Right lobe of liver (tissue), 6 donors: ENCODE measurements around the gene KIAA1549. TPM values are rescaled to one million over a fixed set of nuclear protein-coding genes. Genes with fewer than 3 reads are reported as not detected.

Experiments
- ATAC-seq, 4 donors: fragments of 200-7000 bp; cut with Tn5 transposase; one replicate each; pipeline ENCODE4 v1.9.1; 2020; ENCODE audit warnings: mild to moderate bottlenecking in 4 of 4, moderate library complexity in 4 of 4
- DNase-seq, 3 donors: peaks; one replicate each; pipeline ENCODE4 v3.0.0-alpha.2; 2020
- H3K27ac ChIP-seq, 3 donors: fragments of 200-600 bp; one replicate each; pipeline ENCODE4 v1.8.0; 2022
- H3K27me3 ChIP-seq, 2 donors: fragments of 200-600 bp; one replicate each; pipeline ENCODE4 v1.8.0; 2022
- H3K36me3 ChIP-seq, 4 donors: fragments of 200-600 bp; sonication (generic) in 1 of 4; one replicate each; pipeline versions ENCODE4 v1.5.1 to v1.8.0; 2017 to 2022; ENCODE audit warnings: control low read depth in 1 of 4
- H3K4me1 ChIP-seq, 4 donors: fragments of 200-600 bp; sonication (generic) in 1 of 4; one replicate each; pipeline versions ENCODE4 v1.5.1 to v1.8.0; 2017 to 2022; ENCODE audit warnings: control low read depth in 1 of 4
- H3K4me3 ChIP-seq, 3 donors: fragments of 200-600 bp; one replicate each; pipeline ENCODE4 v1.8.0; 2022
- H3K9me3 ChIP-seq, 4 donors: fragments of 200-600 bp; sonication (generic) in 1 of 4; one replicate each; pipeline versions ENCODE4 v1.5.1 to v1.8.0; 2017 to 2022; ENCODE audit warnings: control low read depth in 1 of 4
- CTCF ChIP-seq, 4 donors: fragments of 200-600 bp in 3 of 4; fragments of 450-650 bp in 1 of 4; IDR thresholded peaks; one replicate each; pipeline versions ENCODE4 v1.5.1 to v1.8.0; 2016 to 2022; ENCODE audit warnings: antibody characterized with exemption in 4 of 4, mild to moderate bottlenecking in 2 of 4
- POLR2A ChIP-seq: fragments of 450-650 bp; IDR thresholded peaks from one replicate; pipeline ENCODE4 v1.6.1; 2017; ENCODE audit warnings: antibody characterized with exemption, mild to moderate bottlenecking
- WGBS: methylation state at CpG from one replicate; pipeline ENCODE4 v1.1.6; 2018; ENCODE audit warnings: low coverage, low lambda C conversion rate; ENCODE audit not compliant: insufficient coverage; ENCODE audit errors: missing lambda C conversion rate; 5-methylcytosine and 5-hydroxymethylcytosine counted together
- intact Hi-C, 2 donors: fragments of 100-400 bp; cut with DNase I; formaldehyde crosslinking; loops; one replicate each; pipeline versions ENCODE4 v1.11.2 to v1.14.1; 2022
- total RNA-seq, 6 experiments: library from RNA; depleted of rRNA in 2 of 6; stranded (reverse); fragments of >200 nt in 2 of 6; fragmentation: NEBNext Ultra II Directional in 3 of 6; extraction: Animal tissue kit (Norgen Biotek cat#: 25700) in 3 of 6; gene quantifications; one replicate each; pipeline versions ENCODE4 v1.1.0 to v1.2.4, GENCODE V29; 2016 to 2023
- donor health status: DM: no; HTN: yes; CAD: no.
- donor health status: DM: no; HTN: no; CAD: no.
- donor health status: DM: no; HTN: no; CAD: no.
- donor health status: DM: no; HTN: yes; CAD: no.
- donor health status: DM: no; HTN: yes; CAD: no.

The KIAA1549 gene
- total RNA-seq, 6 experiments from 2014 or later: 0.56 to 1.9 (median 0.68) TPM

- Histone ChIP-seq H3K36me3 (no peaks in the 10 kb centered on the region), H3K27ac (no peak overlapping the region), H3K4me3 (no peak overlapping the region), H3K9me3 (no peaks in the 10 kb centered on the region), H3K4me1 (no peaks in the 10 kb centered on the region), H3K27me3 (no peaks in the 10 kb centered on the region)
- ATAC-seq (no peak), DNase-seq (no peak)
- intact Hi-C loops: no loop called here
- TF ChIP-seq CTCF (IDR thresholded peaks at IDR 0.05): no peak
- 92% methylated on average over 5 of the region's 5 CpGs for WGBS
Measured at GRCh38 chr7:138873220-138873892, 107.8 kb downstream of the KIAA1549 start.

GRCh38 chr7:138872576-138872975 is 108.6 kb downstream of the KIAA1549 start:
- H3K27ac ChIP-seq: no peak overlapping the region
- DNase-seq (no peak), ATAC-seq (no peak)
- H3K36me3 ChIP-seq: no peaks in the 10 kb centered on the region
- no peaks in the 10 kb centered on the region for H3K4me1 ChIP-seq
- intact Hi-C loops: no loop called here
- no peaks in the 10 kb centered on the region for H3K9me3 ChIP-seq
- TF ChIP-seq CTCF (IDR thresholded peaks at IDR 0.05) (no peak), POLR2A (no peak)
- H3K4me3 ChIP-seq: no peak overlapping the region
- WGBS: 86% methylated on average over 3 of the region's 4 CpGs
- no peaks in the 10 kb centered on the region for H3K27me3 ChIP-seq

- Histone ChIP-seq H3K27me3 (no peaks in the 10 kb centered on the region), H3K9me3 (no peaks in the 10 kb centered on the region), H3K27ac (no peak overlapping the region), H3K36me3 (no peaks in the 10 kb centered on the region), H3K4me1 (no peaks in the 10 kb centered on the region), H3K4me3 (no peak overlapping the region)
- no peak for TF ChIP-seq POLR2A
- TF ChIP-seq CTCF (IDR thresholded peaks at IDR 0.05): no peak
- ATAC-seq (no peak), DNase-seq (no peak)
- WGBS: 89% methylated on average over 5 of the region's 5 CpGs
- intact Hi-C loops: no loop called here
Measured at GRCh38 chr7:138871814-138872090, 109.4 kb downstream of the KIAA1549 start.

GRCh38 chr7:138871065-138871813 is 110.0 kb downstream of the KIAA1549 start:
- 98% methylated on average over 21 of the region's 21 CpGs for WGBS
- Histone ChIP-seq H3K4me1 (no peaks in the 10 kb centered on the region), H3K27ac (no peak overlapping the region), H3K9me3 (no peaks in the 10 kb centered on the region), H3K4me3 (no peak overlapping the region), H3K27me3 (no peaks in the 10 kb centered on the region), H3K36me3 (no peaks in the 10 kb centered on the region)
- intact Hi-C loops: no loop called here
- ATAC-seq (no peak), DNase-seq (no peak)
- TF ChIP-seq POLR2A: no peak
- no peak for TF ChIP-seq CTCF (IDR thresholded peaks at IDR 0.05)
